ENCODE measurements around the gene MARCHF6.
"Not testable (repeated sequence)": the region's sequence is repeated elsewhere in the genome, so short reads cannot be mapped to it uniquely, and the experiment has no call there.

GRCh38 chr5:10371369-10371768, 17.9 kb downstream of the MARCHF6 start:
- not testable (repeated sequence) for TF ChIP-seq CTCF (IDR thresholded peaks at IDR 0.05 in 8 of 11, conservative IDR thresholded peaks at IDR 0.05 in 3 of 11); POLR2A (IDR thresholded peaks at IDR 0.05)
